GM10847 (cell line): ENCODE results near the gene RCAN2.

Source experiments
- POLR2A ChIP-seq: IDR thresholded peaks from 2 replicates; pipeline ENCODE4 v1.6.1; 2011; ENCODE audit not compliant: insufficient read length; ENCODE audit errors: extremely low read depth

The RCAN2 gene

GRCh38 chr6:46201702-46202101, 289.5 kb downstream of the RCAN2 start:
- no peak for TF ChIP-seq POLR2A

GRCh38 chr6:46199387-46199786, 291.9 kb downstream of the RCAN2 start:
- no peak for TF ChIP-seq POLR2A

- no peak for TF ChIP-seq POLR2A
Observed at GRCh38 chr6:46191961-46192360, 299.3 kb downstream of the RCAN2 start.

GRCh38 chr6:46190889-46191288, 300.4 kb downstream of the RCAN2 start:
- no peak for TF ChIP-seq POLR2A

- no peak for TF ChIP-seq POLR2A
Observed at GRCh38 chr6:46189726-46190125, 301.5 kb downstream of the RCAN2 start.

- TF ChIP-seq POLR2A = no peak
Observed at GRCh38 chr6:46186583-46186982, 304.7 kb downstream of the RCAN2 start.

- TF ChIP-seq POLR2A = no peak
Observed at GRCh38 chr6:46184114-46184513, 307.1 kb downstream of the RCAN2 start.

- TF ChIP-seq POLR2A = no peak
Observed at GRCh38 chr6:46175976-46176375, 315.3 kb downstream of the RCAN2 start.

GRCh38 chr6:46175446-46175845, 315.8 kb downstream of the RCAN2 start:
- TF ChIP-seq POLR2A = no peak

- TF ChIP-seq POLR2A = no peak
Observed at GRCh38 chr6:46174904-46175303, 316.3 kb downstream of the RCAN2 start.

- TF ChIP-seq POLR2A = no peak
Observed at GRCh38 chr6:46172176-46172575, 319.1 kb downstream of the RCAN2 start.
